Epithelial cell of esophagus (primary cell): ENCODE measurements around the gene HOXA3.

Source experiments
- DNase-seq: peaks from one replicate; pipeline ENCODE4 v3.0.0; 2010; ENCODE audit warnings: low read depth
- H3K4me3 ChIP-seq: 2 replicates; pipeline ENCODE4 v1.5.1; 2011; ENCODE audit warnings: mild to moderate bottlenecking, low read length, control low read depth
- CTCF ChIP-seq: IDR thresholded peaks from 2 replicates; pipeline ENCODE4 v1.5.1; 2011; ENCODE audit warnings: low read depth, mild to moderate bottlenecking, low read length, control low read depth, inconsistent platforms; ENCODE audit not compliant: insufficient read depth; ENCODE audit errors: missing control alignments

HOXA3 gene

GRCh38 chr7:27188386-27189294 lies 36.3 kb upstream of the HOXA3 start:
- DNase-seq = no peak
- H3K4me3 ChIP-seq = no peak overlapping the region

GRCh38 chr7:27187475-27188385 lies 35.3 kb upstream of the HOXA3 start:
- H3K4me3 ChIP-seq = no peak overlapping the region
- no peak for TF ChIP-seq CTCF
- DNase-seq = no peak

More at GRCh38 chr7:27188386-27189294, 36.3 kb upstream of the HOXA3 start:
- TF ChIP-seq CTCF = no peak

- TF ChIP-seq CTCF = no peak
- no peak for DNase-seq
- no peak overlapping the region for H3K4me3 ChIP-seq
Measured at GRCh38 chr7:27186668-27187474, 34.5 kb upstream of the HOXA3 start.

GRCh38 chr7:27185854-27186667 lies 33.7 kb upstream of the HOXA3 start:
- no peak overlapping the region for H3K4me3 ChIP-seq
- DNase-seq = no peak
- TF ChIP-seq CTCF = no peak

GRCh38 chr7:27185013-27185853 lies 32.9 kb upstream of the HOXA3 start, which contains the start of gene HOXA11:
TSS of gene HOXA11 (minus strand) at chr7:27185232. CDS start at chr7:27185144, 88 bp downstream.
- TF ChIP-seq CTCF = no peak
- peak within 1 kb of the TSS; percentile 30 for H3K4me3 ChIP-seq
- peak; percentile 44 for DNase-seq
